ENCODE measurements around the gene ALKAL2. TPM values are rescaled to one million over a fixed set of nuclear protein-coding genes. Genes with fewer than 3 reads are reported as not detected.

Gene ALKAL2
- total and polyA plus RNA-seq, 2 of the 13 experiments (the other 11 are each of a cell fraction or from before 2014, with no cell fraction given): 0.22 to 1.7 TPM

DNA sequence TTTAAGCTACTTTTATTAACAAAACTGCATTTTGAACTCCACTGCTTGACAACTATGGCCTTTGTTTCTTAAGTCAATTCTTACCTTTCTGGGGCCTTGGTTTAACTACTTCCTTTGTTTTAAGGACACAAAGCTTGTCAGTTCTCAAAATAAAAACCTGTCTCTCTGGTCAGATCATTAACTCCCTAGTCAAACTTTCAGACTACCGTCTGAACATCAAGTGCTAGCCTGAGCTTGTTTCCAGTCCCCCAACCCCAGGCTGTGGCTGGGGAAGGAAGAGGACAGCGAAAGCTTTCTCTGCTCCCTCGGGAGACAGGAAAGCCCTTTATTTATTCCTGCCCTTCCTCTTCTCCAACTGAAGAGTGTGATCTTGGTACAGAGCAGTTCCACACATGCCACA, 25.8 kb downstream of the ALKAL2 start (continued):
- TF ChIP-seq, protein P1, sequence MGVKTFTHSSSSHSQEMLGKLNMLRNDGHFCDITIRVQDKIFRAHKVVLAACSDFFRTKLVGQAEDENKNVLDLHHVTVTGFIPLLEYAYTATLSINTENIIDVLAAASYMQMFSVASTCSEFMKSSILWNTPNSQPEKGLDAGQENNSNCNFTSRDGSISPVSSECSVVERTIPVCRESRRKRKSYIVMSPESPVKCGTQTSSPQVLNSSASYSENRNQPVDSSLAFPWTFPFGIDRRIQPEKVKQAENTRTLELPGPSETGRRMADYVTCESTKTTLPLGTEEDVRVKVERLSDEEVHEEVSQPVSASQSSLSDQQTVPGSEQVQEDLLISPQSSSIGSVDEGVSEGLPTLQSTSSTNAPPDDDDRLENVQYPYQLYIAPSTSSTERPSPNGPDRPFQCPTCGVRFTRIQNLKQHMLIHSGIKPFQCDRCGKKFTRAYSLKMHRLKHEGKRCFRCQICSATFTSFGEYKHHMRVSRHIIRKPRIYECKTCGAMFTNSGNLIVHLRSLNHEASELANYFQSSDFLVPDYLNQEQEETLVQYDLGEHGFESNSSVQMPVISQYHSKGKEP (CRISPR knock-in tag; IDR thresholded peaks at IDR 0.05): peak; percentile 66; the same call in 1 of the 2 replicates
- TF ChIP-seq SOX6 (IDR thresholded peaks at IDR 0.05) (no peak), SOX6 (CRISPR knock-in tag; IDR thresholded peaks at IDR 0.05) (peak; percentile 71; the same call in 1 of the 2 replicates), NR2F6 (IDR thresholded peaks at IDR 0.05) (peak; percentile 26; the same call in 1 of the 2 replicates), NR2F6 (CRISPR knock-in tag; IDR thresholded peaks at IDR 0.05) (no peak), RCOR2 (CRISPR knock-in tag; IDR thresholded peaks at IDR 0.05) (0 out of 2 replicates have a peak, but pooled peaks have one; percentile 6), SATB2 (CRISPR knock-in tag; IDR thresholded peaks at IDR 0.05) (no peak), SIX1 (CRISPR knock-in tag; IDR thresholded peaks at IDR 0.05; ENCODE audit: borderline replicate concordance) (peak; percentile 42; the same call in 1 of the 2 replicates), GATAD2A (CRISPR knock-in tag; IDR thresholded peaks at IDR 0.05) (peak; percentile 38; the same call in 1 of the 2 replicates), ZKSCAN8 (CRISPR knock-in tag; IDR thresholded peaks at IDR 0.05; ENCODE audit: borderline replicate concordance) (no peak), ZSCAN9 (CRISPR knock-in tag; IDR thresholded peaks at IDR 0.05; ENCODE audit: borderline replicate concordance) (no peak), NCOA2 (CRISPR knock-in tag; IDR thresholded peaks at IDR 0.05) (0 out of 2 replicates have a peak, but pooled peaks have one; percentile 40), ZNF780A (CRISPR knock-in tag; IDR thresholded peaks at IDR 0.05) (no peak), ATAD3A (CRISPR knock-in tag; IDR thresholded peaks at IDR 0.05) (no peak), TP53 (CRISPR knock-in tag; conservative IDR thresholded peaks at IDR 0.05) (no peak), MED1 (CRISPR knock-in tag; IDR thresholded peaks at IDR 0.05) (peak; percentile 58; the same call in 1 of the 2 replicates), GABPA (IDR thresholded peaks at IDR 0.05; ENCODE audit: low read depth, low read length) (no peak), GABPA (CRISPR knock-in tag; IDR thresholded peaks at IDR 0.05; ENCODE audit: low read depth) (0 out of 2 replicates have a peak, but pooled peaks have one; percentile 8), KMT2A (CRISPR knock-in tag; IDR thresholded peaks at IDR 0.05) (peak; percentile 19; the same call in 1 of the 2 replicates), BRD4 (CRISPR knock-in tag; IDR thresholded peaks at IDR 0.05) (0 out of 2 replicates have a peak, but pooled peaks have one; percentile 34), ZNF317 (CRISPR knock-in tag; IDR thresholded peaks at IDR 0.05) (0 out of 2 replicates have a peak, but pooled peaks have one; percentile 40), POLR2A (IDR thresholded peaks at IDR 0.05; ENCODE audit: insufficient read depth in 1 of 2, low read depth in 2 of 2, low read length in 2 of 2) (peak in 1 of 2 experiments; percentile 46; a peak in 2 of 4 replicates), EEA1 (CRISPR knock-in tag; IDR thresholded peaks at IDR 0.05; ENCODE audit: borderline replicate concordance) (no peak), EP300 (IDR thresholded peaks at IDR 0.05; ENCODE audit: low read depth in 2 of 2, low read length in 2 of 2) (peak in 1 of 2 experiments; percentile 54; a peak in 1 of 4 replicates), EP300 (CRISPR knock-in tag; IDR thresholded peaks at IDR 0.05; ENCODE audit: borderline replicate concordance) (no peak), REL (CRISPR knock-in tag; conservative IDR thresholded peaks at IDR 0.05) (no peak)
- TF ChIP-seq, protein P2, sequence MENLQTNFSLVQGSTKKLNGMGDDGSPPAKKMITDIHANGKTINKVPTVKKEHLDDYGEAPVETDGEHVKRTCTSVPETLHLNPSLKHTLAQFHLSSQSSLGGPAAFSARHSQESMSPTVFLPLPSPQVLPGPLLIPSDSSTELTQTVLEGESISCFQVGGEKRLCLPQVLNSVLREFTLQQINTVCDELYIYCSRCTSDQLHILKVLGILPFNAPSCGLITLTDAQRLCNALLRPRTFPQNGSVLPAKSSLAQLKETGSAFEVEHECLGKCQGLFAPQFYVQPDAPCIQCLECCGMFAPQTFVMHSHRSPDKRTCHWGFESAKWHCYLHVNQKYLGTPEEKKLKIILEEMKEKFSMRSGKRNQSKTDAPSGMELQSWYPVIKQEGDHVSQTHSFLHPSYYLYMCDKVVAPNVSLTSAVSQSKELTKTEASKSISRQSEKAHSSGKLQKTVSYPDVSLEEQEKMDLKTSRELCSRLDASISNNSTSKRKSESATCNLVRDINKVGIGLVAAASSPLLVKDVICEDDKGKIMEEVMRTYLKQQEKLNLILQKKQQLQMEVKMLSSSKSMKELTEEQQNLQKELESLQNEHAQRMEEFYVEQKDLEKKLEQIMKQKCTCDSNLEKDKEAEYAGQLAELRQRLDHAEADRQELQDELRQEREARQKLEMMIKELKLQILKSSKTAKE (CRISPR knock-in tag; IDR thresholded peaks at IDR 0.05; ENCODE audit: borderline replicate concordance): 0 out of 2 replicates have a peak, but pooled peaks have one; percentile 33
- TF ChIP-seq, protein P3, sequence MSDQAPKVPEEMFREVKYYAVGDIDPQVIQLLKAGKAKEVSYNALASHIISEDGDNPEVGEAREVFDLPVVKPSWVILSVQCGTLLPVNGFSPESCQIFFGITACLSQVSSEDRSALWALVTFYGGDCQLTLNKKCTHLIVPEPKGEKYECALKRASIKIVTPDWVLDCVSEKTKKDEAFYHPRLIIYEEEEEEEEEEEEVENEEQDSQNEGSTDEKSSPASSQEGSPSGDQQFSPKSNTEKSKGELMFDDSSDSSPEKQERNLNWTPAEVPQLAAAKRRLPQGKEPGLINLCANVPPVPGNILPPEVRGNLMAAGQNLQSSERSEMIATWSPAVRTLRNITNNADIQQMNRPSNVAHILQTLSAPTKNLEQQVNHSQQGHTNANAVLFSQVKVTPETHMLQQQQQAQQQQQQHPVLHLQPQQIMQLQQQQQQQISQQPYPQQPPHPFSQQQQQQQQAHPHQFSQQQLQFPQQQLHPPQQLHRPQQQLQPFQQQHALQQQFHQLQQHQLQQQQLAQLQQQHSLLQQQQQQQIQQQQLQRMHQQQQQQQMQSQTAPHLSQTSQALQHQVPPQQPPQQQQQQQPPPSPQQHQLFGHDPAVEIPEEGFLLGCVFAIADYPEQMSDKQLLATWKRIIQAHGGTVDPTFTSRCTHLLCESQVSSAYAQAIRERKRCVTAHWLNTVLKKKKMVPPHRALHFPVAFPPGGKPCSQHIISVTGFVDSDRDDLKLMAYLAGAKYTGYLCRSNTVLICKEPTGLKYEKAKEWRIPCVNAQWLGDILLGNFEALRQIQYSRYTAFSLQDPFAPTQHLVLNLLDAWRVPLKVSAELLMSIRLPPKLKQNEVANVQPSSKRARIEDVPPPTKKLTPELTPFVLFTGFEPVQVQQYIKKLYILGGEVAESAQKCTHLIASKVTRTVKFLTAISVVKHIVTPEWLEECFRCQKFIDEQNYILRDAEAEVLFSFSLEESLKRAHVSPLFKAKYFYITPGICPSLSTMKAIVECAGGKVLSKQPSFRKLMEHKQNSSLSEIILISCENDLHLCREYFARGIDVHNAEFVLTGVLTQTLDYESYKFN (CRISPR knock-in tag; conservative IDR thresholded peaks at IDR 0.05): no peak; the same call in 1 of the 2 replicates

Data from HepG2 (cell line).